Measurements from ENCODE around the gene GARNL3.

Gene GARNL3

DNA sequence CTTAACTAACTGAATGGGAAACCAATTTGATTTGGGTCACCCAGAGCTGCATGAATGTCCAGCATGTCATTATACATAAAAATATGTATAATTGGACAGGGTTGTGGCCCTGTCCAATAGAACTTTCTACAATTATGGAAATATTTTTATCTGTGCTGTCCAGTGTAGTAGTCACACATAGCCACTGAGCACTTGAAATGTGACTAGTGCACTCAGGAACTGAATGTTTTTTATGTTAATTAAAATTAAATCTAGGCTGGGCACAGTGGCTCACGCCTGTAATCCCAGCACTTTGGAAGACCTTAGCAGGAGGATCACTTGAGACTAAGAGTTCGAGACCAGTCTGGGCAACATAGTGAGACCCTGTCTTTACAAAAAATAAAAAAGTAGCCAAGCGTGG is 18.6 kb downstream of the GARNL3 start:
- TF ChIP-seq, protein P1, sequence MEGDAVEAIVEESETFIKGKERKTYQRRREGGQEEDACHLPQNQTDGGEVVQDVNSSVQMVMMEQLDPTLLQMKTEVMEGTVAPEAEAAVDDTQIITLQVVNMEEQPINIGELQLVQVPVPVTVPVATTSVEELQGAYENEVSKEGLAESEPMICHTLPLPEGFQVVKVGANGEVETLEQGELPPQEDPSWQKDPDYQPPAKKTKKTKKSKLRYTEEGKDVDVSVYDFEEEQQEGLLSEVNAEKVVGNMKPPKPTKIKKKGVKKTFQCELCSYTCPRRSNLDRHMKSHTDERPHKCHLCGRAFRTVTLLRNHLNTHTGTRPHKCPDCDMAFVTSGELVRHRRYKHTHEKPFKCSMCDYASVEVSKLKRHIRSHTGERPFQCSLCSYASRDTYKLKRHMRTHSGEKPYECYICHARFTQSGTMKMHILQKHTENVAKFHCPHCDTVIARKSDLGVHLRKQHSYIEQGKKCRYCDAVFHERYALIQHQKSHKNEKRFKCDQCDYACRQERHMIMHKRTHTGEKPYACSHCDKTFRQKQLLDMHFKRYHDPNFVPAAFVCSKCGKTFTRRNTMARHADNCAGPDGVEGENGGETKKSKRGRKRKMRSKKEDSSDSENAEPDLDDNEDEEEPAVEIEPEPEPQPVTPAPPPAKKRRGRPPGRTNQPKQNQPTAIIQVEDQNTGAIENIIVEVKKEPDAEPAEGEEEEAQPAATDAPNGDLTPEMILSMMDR (IDR thresholded peaks at IDR 0.05; ENCODE audit: insufficient read depth, missing control alignments), result no peak
- FAIRE-seq, result no peak
- DNase-seq (ENCODE audit: insufficient read length, low spot score), result no peak

DNA sequence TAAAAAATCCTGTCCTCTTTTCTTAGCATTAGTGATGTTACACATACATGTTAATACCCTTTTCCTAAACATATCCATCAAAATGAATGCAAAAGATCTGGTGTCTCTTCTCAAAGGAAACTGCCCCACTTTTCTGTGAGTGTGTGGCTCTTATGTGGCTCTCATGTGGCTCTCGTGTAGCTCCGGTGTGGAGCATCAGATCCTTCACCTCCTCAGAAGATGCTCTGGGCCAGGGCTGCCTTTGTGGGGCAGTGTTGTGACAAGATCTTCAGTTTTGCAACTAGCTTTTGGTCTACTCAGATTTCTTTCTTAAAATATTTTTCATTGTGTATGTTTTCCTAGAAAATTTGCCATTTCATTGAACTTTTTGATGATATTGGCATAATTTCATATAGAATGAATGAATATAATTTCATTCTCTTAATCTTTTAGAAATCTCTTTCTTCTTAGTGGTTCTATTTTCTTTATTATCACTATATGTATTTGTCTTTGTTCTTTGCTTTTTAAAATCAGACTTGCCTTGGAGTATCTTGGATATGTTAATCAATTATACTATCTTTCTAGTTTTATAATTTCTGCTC is 19.4 kb downstream of the GARNL3 start:
- TF ChIP-seq, protein P1 (IDR thresholded peaks at IDR 0.05; ENCODE audit: insufficient read depth, missing control alignments), result peak; percentile 49
- FAIRE-seq, result no peak
- no peak for DNase-seq (ENCODE audit: insufficient read length, low spot score)

DNA sequence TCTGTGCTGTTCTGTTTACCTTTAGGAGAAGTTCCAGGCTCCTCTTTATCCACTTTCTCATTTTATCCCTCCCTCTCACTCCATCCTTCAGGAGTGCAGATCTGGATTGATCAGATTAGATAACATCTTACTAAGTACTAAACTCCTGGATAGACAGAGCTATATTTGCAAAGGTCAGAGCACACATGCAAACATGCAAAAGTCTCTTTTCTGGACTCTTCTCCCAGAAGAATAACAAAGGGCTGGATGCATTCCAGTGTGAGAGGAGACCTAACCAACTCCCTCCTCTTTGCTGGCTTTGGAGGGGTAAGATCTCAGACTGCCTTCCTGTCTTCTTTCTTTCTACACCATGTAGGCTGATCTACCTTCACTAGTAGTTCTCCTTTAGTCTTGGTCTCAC is 21.4 kb downstream of the GARNL3 start:
- FAIRE-seq, result peak; percentile 68
- TF ChIP-seq, protein P1 (IDR thresholded peaks at IDR 0.05; ENCODE audit: insufficient read depth, missing control alignments), result no peak
- no peak for DNase-seq (ENCODE audit: insufficient read length, low spot score)

DNA sequence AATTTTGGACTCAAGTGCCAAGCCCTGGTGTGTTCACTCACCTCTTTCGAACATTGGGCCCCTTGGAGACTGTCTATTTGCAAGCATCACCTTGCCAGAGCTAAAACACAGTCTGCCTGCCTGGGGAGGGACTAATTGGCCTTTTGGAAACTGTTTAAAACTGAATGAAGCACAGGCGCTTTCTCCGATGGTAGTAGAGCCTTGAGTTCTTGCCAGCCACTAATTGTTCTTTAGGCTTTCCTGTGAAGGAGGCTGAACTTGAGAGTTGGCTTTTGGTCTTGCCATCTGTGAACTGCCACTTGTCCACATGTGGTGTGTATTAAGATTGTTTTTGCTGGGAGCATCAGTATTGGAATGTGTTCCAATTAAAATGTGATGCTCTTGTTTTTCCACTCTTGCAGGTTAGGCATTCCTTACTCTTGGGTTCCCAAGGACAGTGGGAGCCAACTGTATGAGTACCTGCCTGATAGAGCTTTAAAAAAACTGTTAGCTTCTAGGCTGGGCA is 26.0 kb downstream of the GARNL3 start:
- no peak for FAIRE-seq
- TF ChIP-seq, protein P1 (IDR thresholded peaks at IDR 0.05; ENCODE audit: insufficient read depth, missing control alignments), result no peak
- DNase-seq (ENCODE audit: insufficient read length, low spot score), result no peak

DNA sequence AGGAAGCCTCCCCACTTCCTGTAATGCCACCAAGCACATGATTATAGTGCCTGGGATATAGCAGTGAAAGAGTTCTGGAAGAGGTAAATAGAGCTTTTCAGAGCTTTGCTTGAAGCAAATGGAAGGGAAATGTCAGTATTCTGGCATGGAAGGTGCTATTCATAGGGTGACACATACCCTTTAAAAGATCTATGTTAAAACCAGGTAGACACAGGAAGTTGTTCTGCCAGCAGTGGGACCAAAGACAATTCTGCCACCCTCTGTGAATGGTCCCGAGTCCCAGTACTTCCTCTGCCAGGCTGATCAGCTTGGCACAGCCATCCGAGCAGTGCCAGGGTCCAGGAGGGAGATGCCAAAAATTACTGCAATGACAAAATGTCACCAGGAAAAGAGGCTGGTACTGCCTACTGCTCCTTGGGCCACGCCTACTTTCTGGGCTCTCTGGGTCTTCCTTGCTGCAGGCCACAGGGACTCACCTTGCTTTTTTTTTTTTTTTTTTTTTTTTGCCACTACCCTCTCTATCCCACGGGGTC is 26.7 kb downstream of the GARNL3 start:
- TF ChIP-seq, protein P1 (IDR thresholded peaks at IDR 0.05; ENCODE audit: insufficient read depth, missing control alignments), result no peak
- FAIRE-seq, result no peak
- DNase-seq (ENCODE audit: insufficient read length, low spot score), result no peak

DNA sequence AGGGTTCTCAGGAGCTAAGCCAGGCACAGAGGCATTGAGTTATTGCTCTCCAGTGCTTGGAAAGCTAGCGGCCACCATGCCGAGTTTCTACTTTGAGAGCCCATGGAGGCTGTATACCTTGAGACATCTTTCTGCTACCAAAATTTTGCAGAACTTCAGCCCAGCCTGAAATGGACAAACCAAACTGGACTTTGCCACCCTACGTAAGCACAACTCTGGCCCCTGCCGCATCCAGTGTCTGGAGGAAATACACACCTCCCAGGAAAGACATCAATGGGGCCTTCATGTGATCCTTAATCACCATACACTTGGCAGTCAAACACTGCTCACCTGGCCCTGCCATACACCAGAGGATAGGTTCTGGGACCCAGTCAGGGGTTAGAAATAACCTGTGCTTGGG is 27.8 kb downstream of the GARNL3 start:
- DNase-seq (ENCODE audit: insufficient read length, low spot score), result no peak
- no peak for FAIRE-seq
- TF ChIP-seq, protein P1 (IDR thresholded peaks at IDR 0.05; ENCODE audit: insufficient read depth, missing control alignments), result no peak

DNA sequence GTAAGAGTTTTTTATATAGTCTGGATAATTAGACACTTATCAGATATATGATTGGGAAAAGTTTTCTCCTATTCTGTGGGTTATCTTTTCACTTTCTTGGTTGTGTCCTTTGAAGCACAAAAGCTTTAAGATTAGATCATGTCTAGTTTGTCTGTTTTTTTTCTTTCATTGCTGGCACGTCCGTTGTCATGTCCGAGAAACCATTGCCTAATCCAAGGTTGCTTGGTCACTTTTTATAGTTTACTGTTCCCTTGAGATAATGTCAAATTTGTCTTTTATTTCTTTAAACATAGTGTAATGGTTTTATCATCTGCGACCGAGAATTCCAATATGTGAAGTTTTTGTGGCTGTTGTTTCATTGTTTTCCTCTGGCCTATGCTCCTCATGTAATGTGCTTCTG is 28.8 kb downstream of the GARNL3 start:
- DNase-seq (ENCODE audit: insufficient read length, low spot score), result no peak
- FAIRE-seq, result no peak
- TF ChIP-seq, protein P1 (IDR thresholded peaks at IDR 0.05; ENCODE audit: insufficient read depth, missing control alignments), result no peak
